GM12878 (cell line): ENCODE results near the gene UBE2Z. TPM values are rescaled to one million over a fixed set of nuclear protein-coding genes. Genes with fewer than 3 reads are reported as not detected.

ENCODE experiments used
- BHLHE40 ChIP-seq, 2 experiments: fragments of 450-650 bp in 1 of 2; IDR thresholded peaks; 2 replicates each; pipeline ENCODE4 v1.6.1; 2011 to 2017; ENCODE audit warnings: low read depth in 2 of 2, borderline replicate concordance in 1 of 2, improper control_type of control experiment in 1 of 2, low read length in 1 of 2, mild to moderate bottlenecking in 1 of 2
- BRCA1 ChIP-seq: IDR thresholded peaks from 2 replicates; pipeline ENCODE4 v1.6.1; 2011; ENCODE audit warnings: low read depth, low read length, improper control_type of control experiment
- CBFB ChIP-seq: IDR thresholded peaks from 2 replicates; pipeline ENCODE4 v1.6.1; 2016; ENCODE audit warnings: antibody characterized with exemption, low read depth
- CEBPZ ChIP-seq: fragments of 150-350 bp; IDR thresholded peaks from 2 replicates; pipeline ENCODE4 v1.6.1; 2016; ENCODE audit warnings: low read depth, low read length
- CREB1 ChIP-seq: IDR thresholded peaks from 2 replicates; pipeline ENCODE4 v1.6.1; 2012; ENCODE audit warnings: low read depth, mild to moderate bottlenecking, inconsistent platforms
- EGR1 ChIP-seq, 2 experiments: IDR thresholded peaks; 1 replicate in 1 of 2; 2 replicates in 1 of 2; pipeline ENCODE4 v1.6.1; 2011 to 2012; ENCODE audit warnings: low read depth in 2 of 2, low read length in 2 of 2, borderline replicate concordance in 1 of 2, mild to moderate bottlenecking in 1 of 2, moderate library complexity in 1 of 2
- ELK1 ChIP-seq: IDR thresholded peaks from 2 replicates; pipeline ENCODE4 v1.6.1; 2012; ENCODE audit warnings: low read depth, low read length, improper control_type of control experiment
- EP300 ChIP-seq, 2 experiments: fragments of 150-350 bp in 1 of 2; IDR thresholded peaks; 2 replicates each; pipeline ENCODE4 v1.6.1; 2011 to 2012; ENCODE audit warnings: low read depth in 2 of 2, low read length in 2 of 2, borderline replicate concordance in 1 of 2, improper control_type of control experiment in 1 of 2, inconsistent platforms in 1 of 2; ENCODE audit not compliant: control insufficient read depth in 1 of 2
- ESRRA ChIP-seq: IDR thresholded peaks from 2 replicates; pipeline ENCODE4 v1.6.1; 2012; ENCODE audit warnings: mild to moderate bottlenecking, low read length, improper control_type of control experiment
- HCFC1 ChIP-seq: fragments of 150-350 bp; IDR thresholded peaks from 2 replicates; pipeline ENCODE4 v1.6.1; 2014; ENCODE audit warnings: low read length
- IKZF1 ChIP-seq: fragments of 450-650 bp; conservative IDR thresholded peaks from 2 replicates; pipeline ENCODE4 v1.6.1; 2017; ENCODE audit warnings: antibody characterized with exemption, mild to moderate bottlenecking
- IKZF2 ChIP-seq, 2 experiments: fragments of 450-650 bp; IDR thresholded peaks; 2 replicates each; pipeline ENCODE4 v1.6.1; 2017; ENCODE audit warnings: mild to moderate bottlenecking in 2 of 2, moderate library complexity in 2 of 2
- JUNB ChIP-seq: IDR thresholded peaks from 2 replicates; pipeline ENCODE4 v1.6.1; 2016; ENCODE audit warnings: antibody characterized with exemption, mild to moderate bottlenecking
- MEF2A ChIP-seq: IDR thresholded peaks from 2 replicates; pipeline ENCODE4 v1.6.1; 2011; ENCODE audit warnings: low read depth, mild to moderate bottlenecking, low read length, moderate library complexity; ENCODE audit not compliant: insufficient read depth
- NFIC ChIP-seq: IDR thresholded peaks from 2 replicates; pipeline ENCODE4 v1.6.1; 2012; ENCODE audit warnings: low read depth, mild to moderate bottlenecking, inconsistent platforms, low read length, moderate library complexity
- NR2C2 ChIP-seq: IDR thresholded peaks from 2 replicates; pipeline ENCODE4 v1.6.1; 2011; ENCODE audit warnings: borderline replicate concordance, low read depth; ENCODE audit not compliant: control insufficient read depth, insufficient read length
- NR2F1 ChIP-seq: fragments of 450-650 bp; conservative IDR thresholded peaks from 2 replicates; pipeline ENCODE4 v1.6.1; 2017; ENCODE audit warnings: mild to moderate bottlenecking
- PML ChIP-seq: IDR thresholded peaks from 2 replicates; pipeline ENCODE4 v1.6.1; 2012; ENCODE audit warnings: low read length, inconsistent platforms
- POLR2AphosphoS2 ChIP-seq: IDR thresholded peaks from 2 replicates; pipeline ENCODE4 v1.6.1; 2011; ENCODE audit warnings: low read depth, mild to moderate bottlenecking, low read length, improper control_type of control experiment, moderate library complexity
- RB1 ChIP-seq: fragments of 450-650 bp; formaldehyde crosslinking; IDR thresholded peaks from 2 replicates; pipeline ENCODE4 v1.6.1; 2017; ENCODE audit warnings: mild to moderate bottlenecking, borderline replicate concordance
- SMAD1 ChIP-seq: fragments of 450-650 bp; IDR thresholded peaks from 2 replicates; pipeline ENCODE4 v1.6.1; 2018; ENCODE audit warnings: mild to moderate bottlenecking, low read depth; ENCODE audit not compliant: partially characterized antibody
- SRF ChIP-seq, 2 experiments: IDR thresholded peaks; 2 replicates each; pipeline ENCODE4 v1.6.1; 2011; ENCODE audit warnings: low read depth in 2 of 2, low read length in 2 of 2, mild to moderate bottlenecking in 1 of 2, moderate library complexity in 1 of 2
- TCF3 ChIP-seq: IDR thresholded peaks from 2 replicates; pipeline ENCODE4 v1.6.1; 2012; ENCODE audit warnings: low read depth, mild to moderate bottlenecking, low read length, borderline replicate concordance; ENCODE audit not compliant: insufficient read depth
- YY1 ChIP-seq: IDR thresholded peaks from 2 replicates; pipeline ENCODE4 v1.6.1; 2011; ENCODE audit warnings: low read depth, mild to moderate bottlenecking, low read length
- ZNF384 ChIP-seq: IDR thresholded peaks from 2 replicates; pipeline ENCODE4 v1.6.1; 2012; ENCODE audit warnings: low read depth, mild to moderate bottlenecking, low read length, improper control_type of control experiment, borderline replicate concordance
- ZNF622 ChIP-seq: fragments of 450-650 bp; IDR thresholded peaks from 2 replicates; pipeline ENCODE4 v1.6.1; 2017; ENCODE audit warnings: mild to moderate bottlenecking, inconsistent platforms
- ZSCAN29 ChIP-seq: fragments of 450-650 bp; IDR thresholded peaks from 2 replicates; pipeline ENCODE4 v1.6.1; 2017; ENCODE audit warnings: mild to moderate bottlenecking, moderate library complexity
- polyA plus RNA-seq, 11 experiments: library from polyadenylated mRNA; depleted of rRNA in 4 of 11; unstranded in 6 of 11; stranded (reverse) in 5 of 11; fragments of >200 nt; fragmentation: Nextera tagmentation in 4 of 11; fragmentation: Illumina TruSeq in 1 of 11; extraction: Ambion mirVana in 4 of 11; extraction: Trizol in 1 of 11; gene quantifications; 1 replicate in 1 of 11; 2 replicates in 10 of 11; pipeline versions ENCODE4 v1.2.1 to v1.2.3, GENCODE V29; 2011 to 2016; ENCODE audit warnings: inconsistent platforms in 2 of 11, missing spikeins in 2 of 11, low read depth in 1 of 11
- total RNA-seq, 4 experiments: library from RNA; depleted of rRNA in 3 of 4; stranded (reverse); fragments of >200 nt in 3 of 4; fragmentation: Illumina TruSeq in 1 of 4; extraction: Trizol in 1 of 4; gene quantifications; 2 replicates each; pipeline versions ENCODE4 v1.2.1 to v1.2.3, GENCODE V29; 2013 to 2021

The UBE2Z gene
- total and polyA plus RNA-seq, 10 of the 15 experiments (the other 5 are each of a cell fraction or from before 2014, with no cell fraction given), result 23.1 to 191 (median 57.4) TPM

- TF ChIP-seq POLR2AphosphoS2, result peak; percentile 75; the same call in 1 of the 2 replicates
- TF ChIP-seq MEF2A, result no peak
- peak; percentile 78; the same call in 1 of the 2 replicates for TF ChIP-seq RB1
- 0 out of 4 replicates have a peak, but pooled peaks of 1 of the 2 experiments have one; percentile 18 for TF ChIP-seq EP300 (IDR thresholded peaks at IDR 0.05; ENCODE audit: borderline replicate concordance in 1 of 2, control insufficient read depth in 1 of 2, low read depth in 2 of 2, low read length in 2 of 2)
- peak in 1 of 2 experiments; percentile 87; a peak in 2 of 3 replicates for TF ChIP-seq EGR1 (IDR thresholded peaks at IDR 0.05; ENCODE audit: borderline replicate concordance in 1 of 2, low read depth in 2 of 2, low read length in 2 of 2)
- TF ChIP-seq HCFC1, result peak; percentile 60
- peak; percentile 91 for TF ChIP-seq YY1
- TF ChIP-seq ZNF622, result no peak
- TF ChIP-seq ESRRA, result no peak
- no peak for TF ChIP-seq CEBPZ
- peak; percentile 30 to 46; a peak in 1 of 4 replicates for TF ChIP-seq SRF (IDR thresholded peaks at IDR 0.05; ENCODE audit: low read depth in 2 of 2, low read length in 2 of 2)
- TF ChIP-seq ZNF384, result no peak
- TF ChIP-seq NFIC, result no peak
- no peak for TF ChIP-seq JUNB
- peak; percentile 70; the same call in 1 of the 2 replicates for TF ChIP-seq ZSCAN29
- peak; percentile 85 for TF ChIP-seq IKZF1
- TF ChIP-seq NR2F1, result peak; percentile 59
- TF ChIP-seq BRCA1, result no peak
- 0 out of 2 replicates have a peak, but pooled peaks have one; percentile 23 for TF ChIP-seq ELK1
- TF ChIP-seq TCF3, result peak; percentile 56; the same call in 1 of the 2 replicates
- TF ChIP-seq PML, result peak; percentile 77
- TF ChIP-seq BHLHE40 (IDR thresholded peaks at IDR 0.05; ENCODE audit: borderline replicate concordance in 1 of 2, low read depth in 2 of 2, low read length in 1 of 2), result peak; percentile 32 to 68; a peak in 2 of 4 replicates
- peak; percentile 13; the same call in 1 of the 2 replicates for TF ChIP-seq CBFB
- peak; percentile 74 for TF ChIP-seq SMAD1
- TF ChIP-seq NR2C2, result no peak
- peak; percentile 64; the same call in 1 of the 2 replicates for TF ChIP-seq CREB1
- TF ChIP-seq IKZF2 (IDR thresholded peaks at IDR 0.05), result peak in 1 of 2 experiments; percentile 53
Measured at GRCh38 chr17:48908047-48908843, at the start of gene UBE2Z (continued).
